GM18519 (cell line): ENCODE data around the gene C9orf72.
"Not testable (repeated sequence)": the region's sequence is repeated elsewhere in the genome, so short reads cannot be mapped to it uniquely, and the experiment has no call there.

Source experiments
- ATAC-seq: cut with Tn5 transposase; IDR thresholded peaks from one replicate; pipeline ENCODE4 v1.9.1; 2021; ENCODE audit warnings: mild to moderate bottlenecking, moderate library complexity; ENCODE audit not compliant: unreplicated experiment, low FRiP score

Gene C9orf72

GRCh38 chr9:27519466-27520465 is 53.5 kb downstream of the C9orf72 start:
- no peak for ATAC-seq

- no peak for ATAC-seq
Observed at GRCh38 chr9:27518809-27519208, 54.5 kb downstream of the C9orf72 start.

GRCh38 chr9:27518006-27518405 is 55.3 kb downstream of the C9orf72 start:
- ATAC-seq = no peak

GRCh38 chr9:27514551-27514950 is 58.7 kb downstream of the C9orf72 start:
- ATAC-seq = no peak

GRCh38 chr9:27511771-27512170 is 61.5 kb downstream of the C9orf72 start:
- ATAC-seq = no peak

- ATAC-seq = no peak
Observed at GRCh38 chr9:27510780-27511179, 62.5 kb downstream of the C9orf72 start.

- ATAC-seq = no peak
Observed at GRCh38 chr9:27506981-27507380, 66.3 kb downstream of the C9orf72 start.

GRCh38 chr9:27505744-27506161 is 67.5 kb downstream of the C9orf72 start:
- ATAC-seq = no peak

- no peak for ATAC-seq
Observed at GRCh38 chr9:27504259-27504658, 69.0 kb downstream of the C9orf72 start.

- ATAC-seq = no peak
Observed at GRCh38 chr9:27503623-27504022, 69.7 kb downstream of the C9orf72 start.

- ATAC-seq = not testable (repeated sequence)
Observed at GRCh38 chr9:27500902-27501301, 72.4 kb downstream of the C9orf72 start.

- no peak for ATAC-seq
Observed at GRCh38 chr9:27499451-27499850, 73.8 kb downstream of the C9orf72 start.

- no peak for ATAC-seq
Observed at GRCh38 chr9:27497883-27498417, 75.3 kb downstream of the C9orf72 start.
